Measurements from ENCODE around the gene KIAA1671.

KIAA1671 gene

GRCh38 chr22:25096638-25097405 lies 144.3 kb downstream of the KIAA1671 start:
- DNase-seq = no peak

- DNase-seq = no peak
Measured at GRCh38 chr22:25098445-25099081, 146.0 kb downstream of the KIAA1671 start.

DNA sequence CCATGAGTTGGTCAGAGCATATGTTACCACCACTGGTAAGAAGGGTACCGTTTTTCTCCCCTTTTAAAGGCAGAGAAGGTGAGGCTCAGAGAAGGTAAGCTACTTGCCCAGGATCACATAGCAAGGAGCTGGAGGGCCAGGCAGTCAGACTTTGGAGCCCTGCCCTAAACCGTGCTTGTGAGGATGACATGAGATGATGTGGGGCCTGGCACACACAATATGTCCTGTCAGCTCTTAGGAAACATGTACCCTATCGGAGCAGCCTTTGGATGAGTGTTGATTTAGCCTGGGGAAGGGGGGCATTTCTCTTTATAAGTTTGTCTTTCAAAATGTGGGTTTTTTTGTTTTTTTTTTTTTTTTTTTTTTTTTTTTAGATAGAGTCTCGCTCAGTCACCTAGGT lies 146.7 kb downstream of the KIAA1671 start:
- no peak for DNase-seq

- DNase-seq = no peak
Measured at GRCh38 chr22:25100402-25100801, 147.9 kb downstream of the KIAA1671 start.

DNA sequence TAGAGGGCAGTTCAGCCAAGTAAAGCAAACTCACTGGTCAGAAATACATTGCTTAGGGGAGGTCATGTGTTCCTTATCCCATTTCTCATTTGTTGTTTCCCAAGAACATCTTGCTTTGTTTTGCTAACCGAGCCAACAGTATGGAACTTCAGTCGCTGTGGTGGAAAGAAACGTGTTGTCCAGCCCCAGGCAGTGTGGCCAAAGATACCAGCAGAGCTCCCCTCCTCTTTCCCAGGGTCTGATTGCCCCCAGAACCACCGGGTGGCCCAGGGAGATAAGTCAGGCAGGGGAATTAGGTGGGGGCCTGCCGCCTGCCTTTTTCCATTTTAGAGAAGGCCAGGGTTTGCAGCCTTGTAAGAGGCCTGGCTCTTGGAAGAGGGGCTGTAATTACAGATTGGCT lies 148.4 kb downstream of the KIAA1671 start:
- DNase-seq = no peak

- no peak for DNase-seq
Measured at GRCh38 chr22:25101501-25101900, 149.0 kb downstream of the KIAA1671 start.

DNA sequence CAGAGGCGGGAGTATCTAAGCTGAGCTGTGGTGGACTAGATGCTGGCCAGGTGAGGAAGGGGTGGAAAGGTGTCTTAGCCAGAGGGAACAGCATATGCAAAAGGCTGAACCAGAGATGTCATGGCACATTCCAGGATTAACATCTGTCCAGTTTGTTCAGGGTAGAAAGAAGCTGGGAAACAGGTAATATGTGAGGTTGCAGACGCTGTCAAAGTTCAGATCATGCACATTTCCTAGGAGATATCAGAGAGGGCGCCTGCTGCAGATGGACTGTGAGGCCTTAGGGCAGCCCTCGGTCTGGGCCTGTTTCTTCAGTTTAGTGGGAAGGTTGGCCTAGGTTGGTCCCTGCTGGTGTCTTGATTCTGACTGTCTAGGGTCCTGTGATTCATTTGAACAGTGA lies 149.5 kb downstream of the KIAA1671 start:
- no peak for DNase-seq

DNA sequence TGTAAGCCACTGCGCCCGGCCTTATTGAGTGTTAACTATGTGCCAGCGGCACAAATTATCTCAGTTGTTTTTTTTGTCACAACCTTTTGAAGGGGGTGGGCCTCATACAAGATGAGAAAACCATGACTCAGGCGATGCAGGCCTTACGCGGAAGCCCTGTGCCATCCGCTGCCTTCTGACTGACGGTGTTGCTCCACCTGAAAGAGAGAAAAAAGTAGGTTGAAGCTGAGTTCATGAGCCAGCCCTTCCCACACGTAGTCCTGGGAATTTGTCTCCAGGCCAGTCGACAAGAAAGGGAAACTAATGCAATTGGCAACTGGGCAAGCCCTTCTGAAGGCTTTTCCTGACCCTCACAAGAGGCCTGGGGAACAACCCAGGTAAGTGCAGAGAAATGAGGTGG lies 150.2 kb downstream of the KIAA1671 start:
- DNase-seq = no peak

DNA sequence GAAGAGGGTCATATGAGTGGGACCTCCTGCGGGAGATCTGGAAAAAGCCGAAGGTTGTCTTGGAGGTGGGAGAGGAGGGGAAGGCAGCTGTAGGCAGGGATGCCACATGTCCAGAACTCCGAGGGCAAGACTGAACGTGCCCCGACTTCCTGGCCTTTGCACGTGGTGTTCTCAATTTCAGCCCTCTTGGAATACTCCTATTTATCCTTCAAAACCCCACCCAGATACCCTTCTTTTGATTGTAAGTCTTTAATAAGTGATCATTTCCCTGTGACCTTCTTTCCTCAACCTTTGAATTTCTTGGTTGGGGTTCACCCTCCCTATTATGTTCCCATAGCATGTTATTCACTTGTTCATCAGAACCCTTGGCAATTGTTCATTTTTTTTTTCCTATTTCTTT lies 151.9 kb downstream of the KIAA1671 start:
- no peak for DNase-seq

DNA sequence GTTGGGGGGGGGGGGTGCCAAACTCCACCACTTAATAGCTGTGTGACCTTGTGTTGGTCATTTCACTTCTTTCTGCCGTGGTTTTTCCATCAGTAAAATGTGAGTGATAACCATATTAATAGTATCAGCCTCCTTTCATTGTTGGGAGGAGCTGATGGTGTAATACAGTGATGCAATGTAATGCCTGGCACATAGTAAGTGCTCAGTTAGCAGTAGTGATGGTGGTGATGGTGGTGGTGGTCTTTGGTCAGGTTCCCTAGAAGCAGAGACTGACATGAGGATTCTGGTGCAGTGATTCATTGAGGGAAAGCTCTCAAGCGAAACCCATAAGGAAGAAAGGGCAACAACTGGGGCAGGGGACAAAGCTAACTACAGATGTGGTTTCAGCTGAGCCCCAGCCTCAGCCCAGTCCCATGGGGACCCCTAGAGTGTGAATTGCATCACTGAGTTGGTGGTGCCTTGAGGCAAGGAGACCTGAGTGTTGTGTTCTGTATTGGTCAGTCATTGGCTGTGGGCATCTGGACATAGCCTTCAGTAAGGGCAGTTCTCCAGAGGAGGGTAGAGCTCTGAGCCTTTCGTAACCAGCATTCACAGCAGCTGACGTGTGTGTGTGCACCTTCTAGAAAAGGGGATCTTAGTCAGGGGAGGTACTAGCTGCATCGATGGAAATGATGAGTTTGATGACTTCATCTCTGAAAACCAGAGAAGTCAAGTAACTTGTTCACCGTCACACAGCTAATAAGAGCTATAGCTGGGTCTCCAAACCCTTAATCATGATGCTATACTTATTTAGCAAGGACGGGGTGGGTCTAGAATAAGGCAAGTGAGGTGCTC lies 153.5 kb downstream of the KIAA1671 start:
- no peak for DNase-seq

DNA sequence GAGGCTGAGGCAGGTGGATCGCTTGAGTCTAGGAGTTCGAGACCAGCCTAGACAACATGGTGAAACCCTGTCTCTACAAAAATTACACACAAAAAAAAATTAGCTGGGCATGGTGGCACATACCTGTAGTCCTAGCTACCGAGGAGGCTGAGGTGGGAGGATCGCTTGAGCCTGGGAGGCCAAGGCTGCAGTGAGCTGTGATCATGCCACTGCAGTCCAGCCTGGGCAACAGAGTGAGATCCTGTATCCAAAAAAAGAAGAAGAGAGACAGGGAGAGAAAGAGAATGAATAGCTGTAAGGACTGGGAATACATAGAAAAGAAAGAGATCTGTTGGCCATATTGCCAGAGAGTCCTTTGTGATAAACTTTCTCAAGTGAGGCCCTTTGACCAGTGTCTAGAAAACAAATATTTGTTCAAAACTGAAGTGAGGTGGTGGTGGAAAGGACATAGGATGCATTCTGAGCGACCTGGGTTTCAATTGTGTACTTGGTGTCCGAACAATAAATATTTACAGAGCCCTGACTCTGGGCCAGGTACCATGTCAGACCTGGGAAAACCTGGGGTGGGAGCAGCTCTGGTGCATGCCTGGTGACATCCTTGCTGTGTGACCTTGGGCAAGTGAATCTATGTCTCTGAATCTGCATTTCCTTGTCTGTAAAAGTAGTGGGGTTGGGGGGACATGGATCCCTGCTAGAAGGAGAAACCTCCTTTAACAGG lies 157.5 kb downstream of the KIAA1671 start:
- no peak for DNase-seq

DNA sequence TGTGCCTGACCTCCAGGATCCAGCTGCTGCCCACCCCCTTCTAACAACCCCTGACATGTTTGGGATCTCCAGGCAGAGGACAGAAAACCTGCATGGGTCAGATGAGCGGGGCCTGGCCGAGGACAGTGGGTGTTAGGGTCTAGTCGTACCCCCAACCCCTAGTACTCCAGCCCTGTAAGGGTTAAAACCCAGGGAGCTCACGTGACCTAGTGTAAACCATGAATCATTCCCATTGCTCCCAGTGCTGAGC lies 158.0 kb downstream of the KIAA1671 start:
- no peak for DNase-seq

DNA sequence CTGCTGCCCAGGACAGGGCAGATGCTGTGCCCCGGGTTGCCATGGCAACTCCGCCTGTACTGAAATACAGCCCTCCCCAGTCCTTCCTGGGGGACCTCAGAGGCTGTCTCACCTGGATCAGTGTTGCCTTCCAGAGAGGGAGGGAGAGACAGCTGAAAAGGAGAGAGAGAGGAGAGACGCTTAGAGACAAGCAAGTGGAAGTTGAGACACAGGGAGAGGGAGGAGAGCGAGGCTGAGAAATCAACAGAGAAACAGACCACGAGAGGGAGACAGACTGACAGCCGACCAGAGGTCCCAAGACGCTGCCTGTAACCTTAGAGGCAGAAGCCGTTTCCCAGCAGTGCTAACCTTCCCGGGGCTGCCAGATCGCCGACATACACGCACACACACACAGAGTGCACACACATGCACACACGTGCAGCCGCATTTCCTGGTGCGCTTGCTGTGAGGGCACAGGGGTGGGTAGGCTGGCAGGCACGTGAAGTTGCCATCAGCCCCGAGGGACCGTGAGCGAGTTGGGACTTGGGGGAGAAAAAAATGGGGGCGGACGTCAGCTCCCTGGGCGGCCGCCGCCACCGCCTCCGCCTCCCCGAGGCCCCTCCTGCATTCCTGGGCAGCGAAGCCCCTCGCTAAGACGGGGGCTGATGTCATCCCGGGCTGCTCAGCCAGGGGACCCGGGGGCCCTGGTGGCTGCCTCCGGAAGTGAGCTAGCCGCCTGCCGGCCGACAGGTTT lies 158.5 kb downstream of the KIAA1671 start:
- DNase-seq = peak; percentile 58

GRCh38 chr22:25111579-25112517 lies 159.3 kb downstream of the KIAA1671 start:
- no peak for DNase-seq

DNA sequence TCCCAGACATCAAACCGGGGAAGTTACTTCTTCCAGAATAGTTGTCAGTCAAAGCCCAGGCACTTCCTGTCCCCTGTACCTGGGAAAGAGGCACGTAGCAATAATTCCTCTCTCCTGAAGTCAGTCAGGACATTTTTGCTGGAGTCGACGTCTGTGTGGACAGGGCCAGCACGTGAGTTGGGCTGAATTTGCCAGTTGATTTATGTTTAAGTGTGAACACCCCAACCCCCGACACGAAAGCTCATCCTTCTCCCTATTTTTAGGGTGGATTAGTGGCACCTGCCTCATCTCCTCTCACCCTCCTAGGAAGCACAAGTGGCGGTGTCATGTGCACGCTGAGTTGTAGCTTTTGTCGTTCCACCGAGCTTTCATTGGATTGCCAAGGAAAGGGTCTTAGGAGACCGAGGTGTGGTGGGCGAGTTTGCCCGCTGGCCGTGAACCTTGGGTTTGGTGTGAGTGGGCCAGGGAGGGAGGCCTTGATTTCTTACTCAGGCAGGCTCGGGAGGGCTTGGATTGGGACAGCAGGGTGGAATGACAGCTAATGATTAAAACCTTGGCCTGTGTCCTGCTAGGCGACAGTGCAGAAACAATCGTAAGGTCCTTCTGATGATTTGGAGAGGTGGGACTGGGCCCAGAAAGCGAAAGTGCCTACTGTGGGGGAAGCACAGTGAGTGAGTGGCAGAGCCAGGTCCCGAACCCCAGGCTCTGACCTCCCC lies 160.2 kb downstream of the KIAA1671 start:
- no peak for DNase-seq

DNA sequence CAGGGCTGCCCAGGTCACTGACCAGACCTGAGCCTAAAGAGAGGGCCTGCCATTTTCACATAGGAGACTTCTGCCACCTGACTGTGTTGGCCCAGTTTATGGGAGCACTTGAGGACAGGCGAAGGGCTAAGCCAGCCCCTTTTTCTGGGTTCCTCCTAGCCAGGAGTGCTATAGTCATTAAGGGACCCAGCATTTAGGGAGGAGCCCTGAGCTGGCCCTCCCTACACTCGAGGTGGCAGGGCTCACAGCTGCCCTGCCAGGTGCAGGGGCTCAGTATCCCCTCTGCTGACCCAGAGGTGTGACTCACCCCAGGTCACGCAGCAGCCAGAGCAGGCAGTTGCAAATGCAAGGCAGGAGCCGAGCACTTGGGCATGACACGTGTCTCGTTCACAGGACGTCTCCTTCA lies 160.8 kb downstream of the KIAA1671 start:
- DNase-seq = no peak

GRCh38 chr22:25114369-25115362 lies 162.2 kb downstream of the KIAA1671 start:
- no peak for DNase-seq

DNA sequence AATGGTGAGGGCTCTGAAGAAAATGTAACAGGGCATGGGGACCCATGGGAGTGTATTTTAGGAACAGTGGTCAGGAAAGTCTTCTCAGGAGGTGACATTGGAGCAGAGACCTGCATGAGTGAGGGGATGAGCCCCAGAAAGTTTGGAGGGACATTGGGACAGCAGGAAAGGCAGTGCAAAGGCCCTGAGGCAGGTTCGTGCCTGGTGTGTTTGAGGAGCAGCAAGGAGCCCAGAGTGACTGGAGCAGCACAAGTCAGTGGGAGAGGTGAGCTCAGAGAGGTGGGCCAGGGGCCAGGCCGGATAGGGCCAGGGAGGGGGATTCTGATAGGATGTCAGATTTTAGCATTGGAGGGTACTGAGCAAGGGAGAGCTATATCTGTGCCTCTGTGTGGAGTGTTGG lies 167.1 kb downstream of the KIAA1671 start:
- no peak for DNase-seq

- DNase-seq = no peak
Measured at GRCh38 chr22:25120093-25120561, 167.6 kb downstream of the KIAA1671 start.
